Vagina (tissue), 2 donors: ENCODE measurements around the gene MAD1L1. TPM values are rescaled to one million over a fixed set of nuclear protein-coding genes. Genes with fewer than 3 reads are reported as not detected.

Source experiments
- DNase-seq, 2 donors: peaks; one replicate each; pipeline ENCODE4 v3.0.0-alpha.2; 2017; ENCODE audit errors: extremely low spot score in 2 of 2
- H3K27ac ChIP-seq: fragments of 200-600 bp; sonication (generic); one replicate; pipeline ENCODE4 v1.5.1; 2019
- H3K27me3 ChIP-seq: fragments of 200-600 bp; sonication (generic); one replicate; pipeline ENCODE4 v1.5.1; 2019
- H3K36me3 ChIP-seq, 2 donors: fragments of 200-600 bp; sonication (generic); one replicate each; pipeline ENCODE4 v1.5.1; 2017 to 2019
- H3K4me1 ChIP-seq: fragments of 200-600 bp; sonication (generic); one replicate; pipeline ENCODE4 v1.5.1; 2019
- H3K4me3 ChIP-seq, 2 donors: fragments of 200-600 bp; sonication (generic); 1 replicate in 1 of 2; 2 replicates in 1 of 2; pipeline ENCODE4 v1.5.1; 2016 to 2019
- H3K9me3 ChIP-seq: fragments of 200-600 bp; sonication (generic); one replicate; pipeline ENCODE4 v1.5.1; 2019
- POLR2A ChIP-seq, 2 donors: fragments of 450-650 bp; IDR thresholded peaks; one replicate each; pipeline ENCODE4 v1.6.1; 2017; ENCODE audit warnings: antibody characterized with exemption in 2 of 2, mild to moderate bottlenecking in 2 of 2, moderate library complexity in 2 of 2
- POLR2AphosphoS5 ChIP-seq, 2 donors: sonication (generic); formaldehyde crosslinking; IDR thresholded peaks; one replicate each; pipeline ENCODE4 v1.9.0; 2017; ENCODE audit warnings: antibody characterized with exemption in 2 of 2, mild to moderate bottlenecking in 2 of 2, low read depth in 1 of 2; ENCODE audit not compliant: insufficient read depth in 1 of 2
- intact Hi-C: fragments of 100-400 bp; cut with DNase I; formaldehyde crosslinking; loops from one replicate; pipeline ENCODE4 v1.15.1; 2023
- total RNA-seq: library from RNA; depleted of rRNA; stranded (reverse); fragments of >200 nt; gene quantifications from one replicate; pipeline ENCODE4 v1.2.3, GENCODE V29; 2016
- TF ChIP-seq, protein P1 (sequence below), 3 experiments: fragments of 450-650 bp in 2 of 3; fragments of 200-600 bp in 1 of 3; sonication (generic) in 1 of 3; IDR thresholded peaks; one replicate each; pipeline ENCODE4 v1.5.1; 2017 to 2019; ENCODE audit warnings: antibody characterized with exemption in 3 of 3, mild to moderate bottlenecking in 2 of 3, moderate library complexity in 2 of 3

The MAD1L1 gene
- total RNA-seq, 1 donor from 2014 or later: 62.4 TPM

DNA sequence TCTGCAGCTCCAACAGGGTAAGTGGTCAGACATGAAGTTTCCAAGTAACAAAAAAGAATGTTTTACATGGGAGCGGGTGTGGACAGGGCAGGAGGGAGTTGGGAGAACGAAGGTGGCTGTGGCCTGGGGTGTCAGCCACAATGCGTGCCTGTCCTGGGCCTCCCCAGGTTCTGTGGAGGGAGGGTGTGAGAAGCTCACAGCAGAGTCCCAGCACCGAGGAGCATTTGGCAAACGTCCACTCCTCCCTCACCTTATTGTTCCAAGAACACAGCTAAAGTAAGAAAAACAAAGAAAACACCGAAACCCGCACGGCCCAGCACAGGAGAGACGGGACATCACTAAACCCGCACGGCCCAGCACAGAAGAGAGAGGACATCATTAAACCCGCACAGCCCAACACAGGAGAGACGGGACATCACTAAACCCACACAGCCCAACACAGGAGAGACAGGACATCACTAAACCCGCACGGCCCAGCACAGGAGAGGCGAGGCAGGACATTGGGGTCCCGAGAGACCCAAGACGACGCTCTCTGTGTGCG lies 226.4 kb downstream of the MAD1L1 start:
- DNase-seq: no peak

DNA sequence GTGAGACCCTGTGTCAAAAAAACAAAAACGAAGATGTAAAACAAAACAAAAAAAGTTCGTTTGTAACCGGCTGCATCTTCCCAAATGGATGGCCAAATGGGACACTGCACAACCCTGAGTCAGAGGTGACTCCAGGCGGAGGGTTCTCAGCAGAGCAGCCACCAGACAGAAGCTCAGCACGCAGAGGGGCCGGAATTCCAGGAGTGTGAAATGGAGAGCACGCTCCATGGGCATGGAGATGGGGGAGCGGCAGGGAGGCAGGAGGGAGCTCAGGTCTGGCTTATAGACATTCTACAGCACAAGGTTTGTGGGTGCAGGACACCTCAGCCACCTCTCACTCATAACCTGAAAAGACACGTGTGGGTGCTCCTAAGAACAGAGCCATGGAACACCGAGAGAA lies 227.0 kb downstream of the MAD1L1 start:
- intact Hi-C loops: no loop called here
- DNase-seq: no peak

More for the DNA sequence above, 226.4 kb downstream of the MAD1L1 start:
- Histone ChIP-seq H3K27ac (no peak overlapping the region), H3K4me1 (no peaks in the 10 kb centered on the region), H3K36me3 (no peaks in the 10 kb centered on the region), H3K9me3 (no peaks in the 10 kb centered on the region), H3K27me3 (no peaks in the 10 kb centered on the region), H3K4me3 (no peak overlapping the region)
- TF ChIP-seq POLR2A (IDR thresholded peaks at IDR 0.05): no peak
- TF ChIP-seq, protein P1, sequence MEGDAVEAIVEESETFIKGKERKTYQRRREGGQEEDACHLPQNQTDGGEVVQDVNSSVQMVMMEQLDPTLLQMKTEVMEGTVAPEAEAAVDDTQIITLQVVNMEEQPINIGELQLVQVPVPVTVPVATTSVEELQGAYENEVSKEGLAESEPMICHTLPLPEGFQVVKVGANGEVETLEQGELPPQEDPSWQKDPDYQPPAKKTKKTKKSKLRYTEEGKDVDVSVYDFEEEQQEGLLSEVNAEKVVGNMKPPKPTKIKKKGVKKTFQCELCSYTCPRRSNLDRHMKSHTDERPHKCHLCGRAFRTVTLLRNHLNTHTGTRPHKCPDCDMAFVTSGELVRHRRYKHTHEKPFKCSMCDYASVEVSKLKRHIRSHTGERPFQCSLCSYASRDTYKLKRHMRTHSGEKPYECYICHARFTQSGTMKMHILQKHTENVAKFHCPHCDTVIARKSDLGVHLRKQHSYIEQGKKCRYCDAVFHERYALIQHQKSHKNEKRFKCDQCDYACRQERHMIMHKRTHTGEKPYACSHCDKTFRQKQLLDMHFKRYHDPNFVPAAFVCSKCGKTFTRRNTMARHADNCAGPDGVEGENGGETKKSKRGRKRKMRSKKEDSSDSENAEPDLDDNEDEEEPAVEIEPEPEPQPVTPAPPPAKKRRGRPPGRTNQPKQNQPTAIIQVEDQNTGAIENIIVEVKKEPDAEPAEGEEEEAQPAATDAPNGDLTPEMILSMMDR (IDR thresholded peaks at IDR 0.05): no peak
- no peak for TF ChIP-seq POLR2AphosphoS5 (IDR thresholded peaks at IDR 0.05; ENCODE audit: insufficient read depth in 1 of 2, low read depth in 1 of 2)
- intact Hi-C loops: no loop called here

DNA sequence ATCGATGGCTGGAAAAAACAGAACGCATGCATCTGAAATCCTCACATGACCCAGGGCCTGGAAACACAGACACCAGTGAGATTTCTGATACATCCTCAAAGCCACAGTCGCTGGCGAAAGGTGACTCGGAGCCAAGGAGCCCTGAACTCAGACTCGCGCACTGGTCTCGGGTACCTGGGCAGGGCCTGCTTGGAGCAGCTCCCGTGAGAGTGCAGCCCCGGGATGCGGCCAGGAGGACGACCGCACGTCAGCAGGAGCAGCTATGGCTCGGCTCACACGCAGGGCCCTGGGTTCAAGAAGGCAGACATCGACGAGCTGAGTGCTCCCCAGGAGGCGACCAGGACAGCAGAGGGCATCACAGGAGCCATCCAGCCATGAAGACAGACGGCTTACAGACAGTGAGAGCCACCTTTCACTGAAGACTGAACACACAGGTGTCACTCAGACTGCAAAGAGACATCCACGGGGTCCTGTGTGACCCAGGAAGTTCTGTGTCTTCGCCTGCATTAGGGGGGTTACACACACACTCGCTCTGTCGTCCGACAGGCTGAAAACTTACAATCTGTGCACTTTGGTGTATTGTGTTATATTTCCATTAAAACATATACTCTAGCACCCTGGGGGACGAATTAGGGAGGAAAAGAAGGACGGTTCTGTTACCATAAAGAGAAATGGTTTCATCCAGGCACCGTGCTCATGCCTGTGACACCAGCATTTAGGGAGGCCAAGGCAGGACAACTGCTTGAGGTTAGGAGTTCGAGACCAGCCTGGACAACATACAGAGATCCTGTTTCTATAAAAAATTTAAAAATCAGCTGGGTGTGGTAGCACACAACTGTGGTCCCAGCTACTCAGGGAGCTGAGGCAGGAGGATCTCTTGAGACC lies 227.7 kb downstream of the MAD1L1 start:
- intact Hi-C loops: no loop called here
- TF ChIP-seq POLR2A (IDR thresholded peaks at IDR 0.05): no peak
- no peak for TF ChIP-seq POLR2AphosphoS5 (IDR thresholded peaks at IDR 0.05; ENCODE audit: insufficient read depth in 1 of 2, low read depth in 1 of 2)
- TF ChIP-seq, protein P1 (IDR thresholded peaks at IDR 0.05): no peak
- no peaks in the 10 kb centered on the region for H3K4me1 ChIP-seq
- H3K27ac ChIP-seq: no peak overlapping the region
- no peaks in the 10 kb centered on the region for H3K27me3 ChIP-seq
- H3K36me3 ChIP-seq: no peaks in the 10 kb centered on the region
- no peaks in the 10 kb centered on the region for H3K9me3 ChIP-seq
- DNase-seq: no peak
- no peak overlapping the region for H3K4me3 ChIP-seq

More for the DNA sequence above, 227.0 kb downstream of the MAD1L1 start:
- no peak overlapping the region for H3K27ac ChIP-seq
- H3K36me3 ChIP-seq: no peaks in the 10 kb centered on the region
- no peak overlapping the region for H3K4me3 ChIP-seq
- no peaks in the 10 kb centered on the region for H3K27me3 ChIP-seq
- TF ChIP-seq POLR2A (IDR thresholded peaks at IDR 0.05): no peak
- no peak for TF ChIP-seq POLR2AphosphoS5 (IDR thresholded peaks at IDR 0.05; ENCODE audit: insufficient read depth in 1 of 2, low read depth in 1 of 2)
- TF ChIP-seq, protein P1 (IDR thresholded peaks at IDR 0.05): no peak
- H3K4me1 ChIP-seq: no peaks in the 10 kb centered on the region
- H3K9me3 ChIP-seq: no peaks in the 10 kb centered on the region

DNA sequence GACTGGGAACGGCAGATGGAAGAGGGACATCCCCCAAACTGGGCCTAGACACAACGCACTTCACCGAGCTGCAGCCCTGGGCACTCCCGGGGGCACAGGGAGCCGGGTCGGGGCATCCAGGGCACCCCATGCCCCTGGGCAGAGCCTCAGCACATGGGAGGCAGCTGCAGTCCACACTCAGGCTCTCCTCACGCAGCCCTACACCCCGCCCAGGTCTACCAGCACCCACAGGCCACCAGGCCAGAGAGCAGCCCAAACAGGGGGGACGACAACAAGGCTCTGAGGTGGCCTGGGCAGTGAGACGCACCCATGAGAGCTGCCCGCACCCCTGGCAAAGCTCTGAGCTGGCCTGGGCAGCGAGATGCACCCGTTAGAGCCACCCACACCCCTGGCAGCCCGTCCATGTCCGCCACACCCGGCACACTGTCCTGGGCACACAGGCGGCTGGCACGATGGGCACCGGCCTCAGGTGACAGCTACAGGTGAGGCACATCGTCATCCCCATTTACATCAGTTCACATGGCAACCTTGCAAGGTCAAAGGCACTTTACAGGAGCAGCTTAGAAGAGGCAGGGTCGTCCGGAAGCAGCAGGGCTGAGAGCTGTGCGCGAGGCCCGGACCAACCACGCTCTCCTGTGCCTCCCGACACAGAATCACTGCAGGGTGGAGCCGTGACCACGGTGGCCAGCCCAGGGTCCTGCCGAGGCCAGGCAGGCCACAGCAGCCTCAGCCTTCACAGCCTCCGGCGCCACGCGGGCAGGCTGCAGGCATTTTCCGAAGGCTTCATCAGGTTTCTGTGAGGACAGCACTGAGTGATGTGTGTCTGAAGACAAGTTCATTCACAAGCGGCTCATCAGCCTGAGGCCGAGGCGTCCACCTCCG lies 228.6 kb downstream of the MAD1L1 start:
- TF ChIP-seq POLR2A (IDR thresholded peaks at IDR 0.05) (no peak), POLR2AphosphoS5 (IDR thresholded peaks at IDR 0.05; ENCODE audit: insufficient read depth in 1 of 2, low read depth in 1 of 2) (no peak)
- TF ChIP-seq, protein P1 (IDR thresholded peaks at IDR 0.05): no peak
- Histone ChIP-seq H3K36me3 (no peaks in the 10 kb centered on the region), H3K4me3 (no peak overlapping the region), H3K9me3 (no peaks in the 10 kb centered on the region), H3K4me1 (no peaks in the 10 kb centered on the region), H3K27ac (no peak overlapping the region), H3K27me3 (no peaks in the 10 kb centered on the region)
- intact Hi-C loops: no loop called here
- DNase-seq: no peak
